Activated naive CD4-positive, alpha-beta T cell treated with anti-CD3 and anti-CD28 coated beads, Interleukin-2, amount 50 U/mL, for 72 hours (primary cell): ENCODE results near the gene ORC3. TPM values are rescaled to one million over a fixed set of nuclear protein-coding genes. Genes with fewer than 3 reads are reported as not detected.
"Not testable (repeated sequence)": the region's sequence is repeated elsewhere in the genome, so short reads cannot be mapped to it uniquely, and the experiment has no call there.

ENCODE experiments used
- ATAC-seq, 2 donors: fragments of 150-1000 bp; cut with Tn5 transposase; 2 replicates each; pipeline ENCODE4 v1.10.0; 2021; ENCODE audit warnings: mild to moderate bottlenecking in 2 of 2, moderate library complexity in 2 of 2
- DNase-seq, 2 donors: peaks; one replicate each; pipeline ENCODE4 v3.0.0; 2021 to 2022; ENCODE audit warnings: low spot score in 2 of 2
- H3K27ac Mint-ChIP-seq, 2 donors: one replicate each; pipeline ENCODE4 v1.8.0; 2022; ENCODE audit warnings: mild to moderate bottlenecking in 2 of 2, mixed read lengths in 2 of 2
- H3K36me3 Mint-ChIP-seq, 2 donors: one replicate each; pipeline ENCODE4 v1.8.0; 2022; ENCODE audit warnings: mixed read lengths in 2 of 2
- H3K9me3 Mint-ChIP-seq, 2 donors: one replicate each; pipeline ENCODE4 v1.8.0; 2022; ENCODE audit warnings: mixed read lengths in 2 of 2
- total RNA-seq, 2 donors: library from RNA; stranded (reverse); gene quantifications; one replicate each; pipeline ENCODE4 v1.2.3, GENCODE V29; 2022

ORC3 gene
- total RNA-seq, 2 donors from 2014 or later: 41.6 to 42.5 TPM

DNA sequence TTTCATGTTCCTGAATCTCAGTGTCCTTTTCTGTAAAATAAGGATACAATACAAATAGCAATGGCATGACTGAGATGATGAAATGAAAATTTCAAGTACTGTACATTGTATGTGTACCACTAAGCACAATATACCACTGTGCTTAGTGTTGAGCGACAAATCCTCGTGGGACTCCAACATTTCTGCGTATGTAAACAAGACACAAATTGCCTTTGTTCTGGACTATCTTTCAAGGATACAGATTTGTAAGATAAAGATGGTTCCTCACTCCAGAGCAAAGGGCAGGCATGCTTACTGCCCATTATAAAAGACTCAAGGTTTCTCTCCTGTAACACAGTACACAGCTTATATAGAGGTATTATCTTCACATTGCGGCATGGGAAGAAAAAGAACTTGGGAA lies 6.1 kb upstream of the ORC3 start:
- Mint-ChIP-seq H3K36me3 (peaks cover 11 to 12% of the 10 kb centered on the region in 2 donors), H3K9me3 (no peaks in the 10 kb centered on the region), H3K27ac (no peak overlapping the region)
- DNase-seq (no peak), ATAC-seq (no peak)

- ATAC-seq (no peak), DNase-seq (no peak)
- H3K9me3 Mint-ChIP-seq: no peaks in the 10 kb centered on the region
- no peak overlapping the region for H3K27ac Mint-ChIP-seq
- peaks cover 22 to 31% of the 10 kb centered on the region in 2 donors for H3K36me3 Mint-ChIP-seq
These were observed 3.4 kb upstream of the ORC3 start for GRCh38 chr6:87586371-87587077.

DNA sequence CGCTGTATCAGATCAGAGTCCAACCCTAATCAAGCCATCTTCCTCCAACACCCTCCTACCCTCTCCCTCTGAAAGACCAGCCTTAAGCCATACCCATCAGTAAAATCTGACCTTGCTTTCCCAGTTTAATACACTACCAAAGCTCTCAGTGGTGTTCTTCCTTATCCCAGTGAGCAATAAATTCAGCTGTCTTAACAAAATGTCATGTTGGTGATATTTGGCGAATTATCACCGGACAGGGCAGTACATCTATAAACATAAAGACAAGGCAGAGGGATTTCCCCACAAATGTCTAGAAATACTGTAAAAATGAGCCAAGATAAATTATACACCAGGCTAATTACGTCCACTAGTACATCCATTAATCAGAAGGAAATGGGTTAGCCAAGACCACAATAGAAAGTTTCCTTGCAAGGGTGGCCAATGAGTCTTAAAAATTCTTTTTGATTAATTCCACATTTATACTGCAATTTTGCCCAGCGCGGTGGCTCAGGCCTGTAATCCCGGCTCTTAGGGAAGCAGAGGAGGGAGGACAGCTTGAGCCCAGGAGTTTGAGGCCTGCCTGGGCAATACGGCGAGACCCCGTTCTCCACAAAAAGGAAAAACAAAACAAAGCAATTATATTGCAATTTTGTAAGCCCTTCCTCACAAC lies 1.1 kb upstream of the ORC3 start:
- Mint-ChIP-seq H3K27ac (peak overlapping the region; percentile 96 to 97), H3K9me3 (no peaks in the 10 kb centered on the region), H3K36me3 (peaks cover 22 to 32% of the 10 kb centered on the region in 2 donors)
- no peak for ATAC-seq
- no peak for DNase-seq

DNA sequence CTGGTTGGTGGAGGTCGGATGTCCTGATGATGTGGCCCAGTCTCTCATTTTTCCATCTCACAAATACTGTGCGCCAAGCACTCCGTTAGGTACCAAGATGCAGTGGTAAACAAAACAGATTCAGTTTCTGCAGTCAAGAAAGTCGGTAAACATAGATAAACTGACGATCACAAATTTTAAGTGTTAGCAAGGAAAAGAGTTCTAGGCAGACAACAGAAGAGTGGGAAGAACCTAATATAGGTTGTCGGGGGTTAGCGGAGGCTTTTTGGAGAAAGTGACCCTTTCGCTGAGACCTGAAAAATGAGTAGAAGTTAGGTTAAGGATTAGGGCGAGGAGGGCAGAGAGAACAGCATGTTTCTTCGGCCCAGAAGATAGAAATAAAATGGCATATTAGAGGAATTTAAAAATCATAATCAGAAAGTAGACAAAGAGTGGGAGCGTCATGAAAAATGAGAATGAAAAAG lies 514 bp downstream of the ORC3 start:
- ATAC-seq (no peak), DNase-seq (no peak)
- Mint-ChIP-seq H3K9me3 (no peaks in the 10 kb centered on the region), H3K27ac (peak overlapping the region; percentile 96 to 97), H3K36me3 (peaks cover 22 to 32% of the 10 kb centered on the region in 2 donors)

GRCh38 chr6:87590990-87591389 lies 1.1 kb downstream of the ORC3 start:
- DNase-seq: no peak
- peaks cover 22 to 32% of the 10 kb centered on the region in 2 donors for H3K36me3 Mint-ChIP-seq

GRCh38 chr6:87600576-87600975 lies 10.6 kb downstream of the ORC3 start:
- H3K27ac Mint-ChIP-seq: no peak overlapping the region
- H3K36me3 Mint-ChIP-seq: no peaks in the 10 kb centered on the region
- DNase-seq: no peak
- ATAC-seq: no peak
- H3K9me3 Mint-ChIP-seq: no peaks in the 10 kb centered on the region

More at GRCh38 chr6:87590990-87591389, 1.1 kb downstream of the ORC3 start:
- Mint-ChIP-seq H3K9me3 (no peaks in the 10 kb centered on the region), H3K27ac (peak overlapping the region; percentile 96 to 97)
- no peak for ATAC-seq

DNA sequence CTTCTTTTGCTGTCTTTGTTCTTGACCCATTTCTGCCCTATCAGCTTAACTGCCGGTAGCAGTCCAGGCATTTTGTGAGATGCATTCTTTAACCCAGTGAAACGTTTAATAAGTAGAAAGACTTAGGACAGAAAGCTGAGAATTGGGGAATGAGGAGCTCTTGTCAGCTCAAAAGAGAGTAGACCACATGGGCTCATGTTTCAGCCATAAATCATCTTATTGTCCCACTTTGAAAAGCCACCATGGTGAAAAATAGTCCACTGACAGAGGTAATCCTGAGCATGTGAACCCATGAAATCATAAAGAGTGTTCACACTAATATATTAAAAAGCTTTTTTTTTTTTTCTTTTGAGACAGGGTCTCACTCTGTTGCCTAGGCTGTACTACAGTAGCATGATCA lies 16.3 kb downstream of the ORC3 start:
- Mint-ChIP-seq H3K36me3 (no peaks in the 10 kb centered on the region), H3K9me3 (no peaks in the 10 kb centered on the region), H3K27ac (no peak overlapping the region)
- no peak for DNase-seq
- no peak for ATAC-seq

- no peak for ATAC-seq
- Mint-ChIP-seq H3K9me3 (no peaks in the 10 kb centered on the region), H3K36me3 (peaks cover 13% of the 10 kb centered on the region in 2 donors), H3K27ac (no peak overlapping the region)
- DNase-seq: no peak
These were observed 18.9 kb downstream of the ORC3 start for GRCh38 chr6:87608802-87609201.

DNA sequence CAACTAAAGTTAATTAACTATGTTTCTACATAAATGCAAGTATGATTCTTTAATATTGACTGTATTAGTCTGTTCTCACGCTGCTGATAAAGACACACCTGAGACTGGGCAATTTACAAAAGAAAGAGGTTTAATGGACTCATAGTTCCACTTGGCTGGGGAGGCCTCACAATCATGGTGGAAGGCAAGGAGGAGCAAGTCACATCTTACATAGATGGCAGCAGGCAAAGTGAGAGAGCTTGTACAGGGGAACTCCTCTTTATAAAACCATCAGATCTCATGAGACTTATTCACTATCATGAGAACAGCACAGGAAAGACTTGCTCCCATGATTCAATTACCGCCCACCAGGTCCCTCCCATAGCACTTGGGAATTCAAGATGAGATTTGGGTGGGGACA lies 23.1 kb downstream of the ORC3 start:
- not testable (repeated sequence) for H3K9me3 Mint-ChIP-seq, DNase-seq, H3K27ac Mint-ChIP-seq, ATAC-seq
- peaks cover 23 to 24% of the 10 kb centered on the region in 2 donors for H3K36me3 Mint-ChIP-seq

GRCh38 chr6:87617405-87617804 lies 27.5 kb downstream of the ORC3 start:
- Mint-ChIP-seq H3K36me3 (peaks cover 30% of the 10 kb centered on the region in 2 donors), H3K9me3 (no peaks in the 10 kb centered on the region), H3K27ac (no peak overlapping the region)
- ATAC-seq: no peak
- DNase-seq: no peak

- Mint-ChIP-seq H3K36me3 (peaks cover 20 to 25% of the 10 kb centered on the region in 2 donors), H3K27ac (peak overlapping the region in 1 of 2 donors; percentile 17), H3K9me3 (no peaks in the 10 kb centered on the region)
- DNase-seq: no peak
- ATAC-seq: no peak
These were observed 28.6 kb downstream of the ORC3 start for GRCh38 chr6:87618531-87618930.

DNA sequence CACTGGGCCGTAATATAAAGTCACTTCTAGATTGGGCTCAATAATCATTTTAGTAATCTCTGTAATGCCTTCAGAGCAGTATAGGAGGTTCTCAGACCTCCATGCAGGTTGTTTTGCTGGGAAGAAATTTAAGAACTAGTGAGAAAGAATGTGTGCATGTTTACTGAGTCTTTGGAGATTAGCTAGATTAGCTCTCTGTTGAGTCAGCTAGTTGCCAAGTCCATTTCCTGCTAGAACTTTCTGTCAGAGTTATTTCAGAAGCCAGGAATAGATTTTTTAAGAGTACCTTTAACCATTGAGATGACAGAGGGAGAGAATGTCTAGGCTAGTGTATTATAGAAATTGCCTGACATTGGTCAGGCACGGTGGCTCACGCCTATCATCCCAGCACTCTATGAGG lies 33.3 kb downstream of the ORC3 start:
- peaks cover 12 to 16% of the 10 kb centered on the region in 2 donors for H3K36me3 Mint-ChIP-seq
- H3K9me3 Mint-ChIP-seq: no peaks in the 10 kb centered on the region
- DNase-seq (no peak), ATAC-seq (no peak)
- no peak overlapping the region for H3K27ac Mint-ChIP-seq

GRCh38 chr6:87628424-87628823 lies 38.5 kb downstream of the ORC3 start:
- DNase-seq (no peak), ATAC-seq (no peak)
- no peaks in the 10 kb centered on the region for H3K9me3 Mint-ChIP-seq
- H3K27ac Mint-ChIP-seq: peak overlapping the region in 1 of 2 donors; percentile 73
- H3K36me3 Mint-ChIP-seq: peaks cover 7 to 9% of the 10 kb centered on the region in 2 donors

DNA sequence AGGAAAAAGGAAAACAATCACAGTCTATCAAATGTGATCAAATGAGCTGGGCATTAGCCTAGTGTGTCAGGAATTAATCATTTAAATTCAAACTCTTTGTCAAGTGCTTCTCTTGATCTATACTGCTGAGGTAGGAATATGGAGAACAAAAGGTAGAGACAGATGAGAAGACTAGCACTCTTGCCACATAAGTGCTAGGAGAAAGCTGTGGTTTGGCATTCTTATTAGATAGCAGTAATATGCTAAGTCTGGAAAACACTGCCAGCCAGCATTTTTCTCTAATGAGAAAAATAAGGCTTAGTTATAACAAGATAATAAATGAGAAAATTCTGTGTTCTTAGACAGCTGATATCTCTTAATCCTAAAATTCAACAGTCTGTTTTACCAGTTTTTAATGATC lies 38.9 kb downstream of the ORC3 start:
- Mint-ChIP-seq H3K36me3 (peaks cover 5 to 9% of the 10 kb centered on the region in 2 donors), H3K27ac (no peak overlapping the region), H3K9me3 (no peaks in the 10 kb centered on the region)
- DNase-seq (no peak), ATAC-seq (no peak)

GRCh38 chr6:87630746-87631145 lies 40.8 kb downstream of the ORC3 start:
- DNase-seq: no peak
- no peaks in the 10 kb centered on the region for H3K9me3 Mint-ChIP-seq
- no peak overlapping the region for H3K27ac Mint-ChIP-seq
- ATAC-seq: no peak
- peaks cover 0 to 5% of the 10 kb centered on the region in 2 donors for H3K36me3 Mint-ChIP-seq

- DNase-seq (no peak), ATAC-seq (peak in 1 of 2 donors; percentile 32)
- Mint-ChIP-seq H3K36me3 (peaks cover 5 to 14% of the 10 kb centered on the region in 2 donors), H3K9me3 (no peaks in the 10 kb centered on the region), H3K27ac (no peak overlapping the region)
These were observed 43.9 kb downstream of the ORC3 start for GRCh38 chr6:87633851-87634250.

DNA sequence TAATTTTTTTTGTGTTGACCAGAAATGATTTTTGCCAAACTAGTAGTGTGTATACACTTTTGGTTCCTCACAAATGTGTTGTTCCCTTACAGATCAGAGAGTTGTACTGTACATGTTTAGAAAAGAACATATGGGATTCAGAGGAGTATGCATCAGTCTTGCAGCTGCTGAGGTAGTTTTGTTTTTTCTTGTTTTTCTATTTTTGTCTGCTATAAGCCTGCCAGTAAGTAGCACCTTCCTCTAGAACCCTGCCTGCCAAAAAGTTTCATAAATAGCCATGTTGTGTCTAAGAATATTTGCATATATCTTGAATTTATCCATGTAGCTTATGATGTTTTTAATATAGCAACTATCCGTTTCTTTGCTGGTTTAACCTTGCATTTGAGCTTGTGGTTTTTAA lies 46.4 kb downstream of the ORC3 start:
- Mint-ChIP-seq H3K36me3 (peaks cover 5 to 14% of the 10 kb centered on the region in 2 donors), H3K27ac (no peak overlapping the region), H3K9me3 (no peaks in the 10 kb centered on the region)
- DNase-seq (no peak), ATAC-seq (no peak)

DNA sequence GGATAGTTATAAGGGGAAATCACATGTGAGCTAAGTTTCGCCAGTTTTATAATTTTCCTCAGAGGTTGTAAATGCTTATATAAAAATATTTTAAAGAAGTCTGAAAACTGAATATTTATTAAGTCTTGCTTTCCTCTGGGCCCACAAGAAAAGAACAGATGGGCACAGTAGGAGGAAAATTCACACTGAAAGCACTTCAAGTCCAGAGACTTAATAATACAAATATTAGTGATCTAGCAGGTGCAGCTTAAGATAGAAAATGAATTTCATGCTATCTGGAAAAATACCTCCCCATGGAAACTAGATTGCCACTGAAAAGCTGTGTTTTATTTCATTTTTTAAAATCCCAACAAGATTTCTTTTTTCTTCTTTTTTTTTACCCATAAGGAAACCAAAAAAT lies 47.2 kb downstream of the ORC3 start:
- H3K27ac Mint-ChIP-seq: no peak overlapping the region
- no peaks in the 10 kb centered on the region for H3K9me3 Mint-ChIP-seq
- peaks cover 5 to 11% of the 10 kb centered on the region in 2 donors for H3K36me3 Mint-ChIP-seq
- DNase-seq (no peak), ATAC-seq (no peak)
